ENCODE data around the gene TRMT10A. TPM values are rescaled to one million over a fixed set of nuclear protein-coding genes. Genes with fewer than 3 reads are reported as not detected.

Gene TRMT10A
- total RNA-seq, 4 donors from 2014 or later, result 4.6 to 12.5 (median 6.8) TPM

DNA sequence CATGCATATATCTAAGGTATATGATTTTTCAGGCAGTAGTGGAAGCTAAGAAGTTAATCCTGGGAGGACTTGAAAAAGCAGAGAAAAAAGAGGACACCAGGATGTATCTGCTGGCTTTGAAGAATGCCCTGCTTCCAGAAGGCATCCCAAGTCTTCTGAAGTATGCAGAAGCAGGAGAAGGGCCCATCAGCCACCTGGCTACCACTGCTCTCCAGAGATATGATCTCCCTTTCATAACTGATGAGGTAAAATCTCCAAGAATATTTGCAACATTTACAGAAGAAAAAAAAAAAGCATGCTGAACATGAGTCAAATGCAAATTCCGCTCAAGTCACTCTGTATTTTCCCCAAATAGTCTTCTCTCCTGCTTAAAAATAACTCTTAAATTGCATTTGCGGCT is 42.9 kb upstream of the TRMT10A start:
- TF ChIP-seq POLR2A (IDR thresholded peaks at IDR 0.05), result no peak
- TF ChIP-seq, protein P1, sequence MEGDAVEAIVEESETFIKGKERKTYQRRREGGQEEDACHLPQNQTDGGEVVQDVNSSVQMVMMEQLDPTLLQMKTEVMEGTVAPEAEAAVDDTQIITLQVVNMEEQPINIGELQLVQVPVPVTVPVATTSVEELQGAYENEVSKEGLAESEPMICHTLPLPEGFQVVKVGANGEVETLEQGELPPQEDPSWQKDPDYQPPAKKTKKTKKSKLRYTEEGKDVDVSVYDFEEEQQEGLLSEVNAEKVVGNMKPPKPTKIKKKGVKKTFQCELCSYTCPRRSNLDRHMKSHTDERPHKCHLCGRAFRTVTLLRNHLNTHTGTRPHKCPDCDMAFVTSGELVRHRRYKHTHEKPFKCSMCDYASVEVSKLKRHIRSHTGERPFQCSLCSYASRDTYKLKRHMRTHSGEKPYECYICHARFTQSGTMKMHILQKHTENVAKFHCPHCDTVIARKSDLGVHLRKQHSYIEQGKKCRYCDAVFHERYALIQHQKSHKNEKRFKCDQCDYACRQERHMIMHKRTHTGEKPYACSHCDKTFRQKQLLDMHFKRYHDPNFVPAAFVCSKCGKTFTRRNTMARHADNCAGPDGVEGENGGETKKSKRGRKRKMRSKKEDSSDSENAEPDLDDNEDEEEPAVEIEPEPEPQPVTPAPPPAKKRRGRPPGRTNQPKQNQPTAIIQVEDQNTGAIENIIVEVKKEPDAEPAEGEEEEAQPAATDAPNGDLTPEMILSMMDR (IDR thresholded peaks at IDR 0.05), result no peak
- Histone ChIP-seq H3K4me1 (no peaks in the 10 kb centered on the region), H3K9me3 (no peaks in the 10 kb centered on the region), H3K27me3 (no peaks in the 10 kb centered on the region), H3K27ac (no peak overlapping the region), H3K36me3 (no peaks in the 10 kb centered on the region), H3K4me3 (replicated peaks in 1 of 3) (no peak overlapping the region)
- intact Hi-C loops (cut with DNase I), result no loop called here
- no peak for DNase-seq
- WGBS, 2 donors, result 87 to 90% methylated on average over 2 of the region's 2 CpGs

DNA sequence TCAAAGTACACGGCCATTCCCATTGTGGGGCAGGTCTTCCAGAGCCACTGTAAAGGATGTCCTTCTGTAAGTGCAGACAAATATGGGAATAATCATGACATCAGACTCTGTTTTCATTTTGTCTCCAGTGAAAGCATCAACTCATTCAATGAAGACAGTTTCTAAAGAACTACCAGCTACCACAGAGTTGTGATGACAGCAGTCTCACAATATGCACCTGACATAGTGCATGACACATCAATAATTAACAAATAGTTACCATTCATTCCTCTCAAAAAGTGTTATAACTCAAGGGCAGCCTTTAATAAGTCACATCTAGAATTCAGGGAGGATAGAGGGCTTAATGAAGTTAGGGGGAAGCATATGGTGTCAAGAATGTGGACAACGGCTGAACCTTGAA is 31.0 kb upstream of the TRMT10A start:
- no peak overlapping the region for H3K27ac ChIP-seq
- H3K4me3 ChIP-seq (replicated peaks in 1 of 3), result no peak overlapping the region
- no peaks in the 10 kb centered on the region for H3K4me1 ChIP-seq
- WGBS, 2 donors, result 84 to 86% methylated on average over 2 of the region's 2 CpGs
- no peaks in the 10 kb centered on the region for H3K9me3 ChIP-seq
- TF ChIP-seq, protein P1 (IDR thresholded peaks at IDR 0.05), result no peak
- TF ChIP-seq POLR2A (IDR thresholded peaks at IDR 0.05), result no peak
- no peaks in the 10 kb centered on the region for H3K36me3 ChIP-seq
- H3K27me3 ChIP-seq, result no peaks in the 10 kb centered on the region
- intact Hi-C loops (cut with DNase I), result no loop called here
- no peak for DNase-seq

DNA sequence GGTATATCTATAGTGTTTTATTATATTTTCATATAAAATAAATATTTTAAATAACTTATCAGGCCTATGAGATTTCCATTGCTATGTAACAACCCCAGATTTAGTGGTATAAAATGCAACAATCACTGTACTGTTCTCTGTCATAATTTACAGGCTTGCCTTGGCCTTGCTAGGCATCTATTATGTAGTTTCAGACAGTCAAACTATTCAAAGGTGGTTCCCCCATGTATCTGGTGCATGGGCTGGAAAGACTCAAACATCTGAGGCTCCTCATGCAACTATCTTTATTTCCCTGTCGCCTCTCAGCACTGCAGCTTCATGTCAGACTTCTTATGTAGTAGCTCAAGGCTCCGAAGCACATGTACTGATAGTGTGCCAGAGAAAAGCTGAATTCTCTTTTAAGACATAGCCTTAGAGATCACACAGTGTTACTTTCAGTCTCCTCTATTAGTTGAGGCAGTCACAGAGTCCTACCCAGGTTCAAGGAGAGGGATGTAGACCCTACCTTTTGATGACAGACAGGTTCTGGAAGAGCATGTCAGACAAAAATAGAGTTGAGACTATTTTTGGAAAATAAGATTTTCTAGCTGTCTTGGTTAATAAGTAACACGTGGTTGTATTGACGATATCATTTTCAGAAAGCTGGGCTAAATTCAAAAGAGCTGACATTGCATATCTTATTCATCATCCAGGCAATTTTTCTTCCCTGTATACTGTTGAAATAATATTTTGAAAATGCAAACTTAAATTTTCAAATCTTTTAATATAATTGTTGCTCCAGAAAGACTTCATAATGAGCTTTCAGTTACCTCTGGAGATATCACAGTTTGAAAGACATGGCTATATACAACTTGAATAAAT is 30.2 kb upstream of the TRMT10A start:
- Histone ChIP-seq H3K36me3 (no peaks in the 10 kb centered on the region), H3K27ac (no peak overlapping the region), H3K9me3 (no peaks in the 10 kb centered on the region), H3K4me1 (no peaks in the 10 kb centered on the region), H3K27me3 (no peaks in the 10 kb centered on the region), H3K4me3 (replicated peaks in 1 of 3) (no peak overlapping the region)
- DNase-seq, result no peak
- 85 to 88% methylated on average over 4 of the region's 4 CpGs for WGBS, 2 donors
- intact Hi-C loops (cut with DNase I), result no loop called here
- no peak for TF ChIP-seq POLR2A (IDR thresholded peaks at IDR 0.05)
- TF ChIP-seq, protein P1 (IDR thresholded peaks at IDR 0.05), result no peak

DNA sequence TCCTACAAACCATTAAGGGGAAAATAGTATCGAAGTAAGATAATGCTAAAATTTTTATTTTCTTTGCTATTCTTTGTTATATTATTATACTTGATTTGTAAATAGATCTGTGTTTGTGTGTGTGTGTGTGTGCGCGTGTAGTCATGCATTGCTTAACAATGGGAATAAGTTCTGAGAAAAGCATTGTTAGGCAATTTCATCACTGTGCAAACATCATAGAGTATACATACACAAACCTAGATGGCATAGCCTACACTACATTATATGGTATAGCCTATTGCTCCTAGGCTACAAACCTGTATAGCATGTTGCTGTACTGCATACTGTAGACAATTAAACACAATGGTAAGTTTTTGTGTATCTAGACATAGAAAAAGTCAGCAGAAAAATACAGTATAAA is 27.9 kb upstream of the TRMT10A start:
- no peak for TF ChIP-seq POLR2A (IDR thresholded peaks at IDR 0.05)
- TF ChIP-seq, protein P1 (IDR thresholded peaks at IDR 0.05), result no peak
- no peak overlapping the region for H3K4me3 ChIP-seq (replicated peaks in 1 of 3)
- WGBS, 2 donors, result 89 to 93% methylated on average over 3 of the region's 3 CpGs
- no peak for DNase-seq
- intact Hi-C loops (cut with DNase I), result no loop called here
- H3K9me3 ChIP-seq, result no peaks in the 10 kb centered on the region
- H3K27me3 ChIP-seq, result no peaks in the 10 kb centered on the region
- no peaks in the 10 kb centered on the region for H3K36me3 ChIP-seq
- H3K4me1 ChIP-seq, result no peaks in the 10 kb centered on the region
- no peak overlapping the region for H3K27ac ChIP-seq

DNA sequence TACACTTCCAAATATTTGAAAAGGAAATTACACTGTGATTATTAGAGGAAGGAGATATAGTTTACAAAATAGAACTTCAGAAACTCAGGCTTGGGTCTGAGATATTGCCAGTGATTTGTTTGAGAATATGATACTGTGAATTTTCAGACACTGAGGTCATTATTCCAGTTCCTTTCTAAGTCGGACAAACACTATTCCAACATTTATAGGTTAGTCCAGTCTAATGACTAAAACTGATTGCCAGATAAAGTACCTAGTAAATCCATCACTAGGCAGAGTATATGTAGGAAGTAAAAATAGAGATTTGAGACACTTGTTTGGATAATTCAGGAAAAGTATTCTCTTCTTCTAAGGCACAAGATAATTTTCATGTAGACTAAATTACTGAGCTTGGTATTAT is 24.0 kb upstream of the TRMT10A start:
- TF ChIP-seq, protein P1 (IDR thresholded peaks at IDR 0.05), result no peak
- TF ChIP-seq POLR2A (IDR thresholded peaks at IDR 0.05), result no peak
- no peak for DNase-seq
- intact Hi-C loops (cut with DNase I), result no loop called here
- Histone ChIP-seq H3K4me1 (no peaks in the 10 kb centered on the region), H3K27ac (no peak overlapping the region), H3K27me3 (no peaks in the 10 kb centered on the region), H3K9me3 (no peaks in the 10 kb centered on the region), H3K4me3 (replicated peaks in 1 of 3) (no peak overlapping the region), H3K36me3 (no peaks in the 10 kb centered on the region)
- WGBS, 2 donors, result 75 to 82% methylated on average over 1 of the region's 1 CpG

Data from thyroid gland (tissue), 4 donors.